ENCODE results near the gene EXOC7.

DNA sequence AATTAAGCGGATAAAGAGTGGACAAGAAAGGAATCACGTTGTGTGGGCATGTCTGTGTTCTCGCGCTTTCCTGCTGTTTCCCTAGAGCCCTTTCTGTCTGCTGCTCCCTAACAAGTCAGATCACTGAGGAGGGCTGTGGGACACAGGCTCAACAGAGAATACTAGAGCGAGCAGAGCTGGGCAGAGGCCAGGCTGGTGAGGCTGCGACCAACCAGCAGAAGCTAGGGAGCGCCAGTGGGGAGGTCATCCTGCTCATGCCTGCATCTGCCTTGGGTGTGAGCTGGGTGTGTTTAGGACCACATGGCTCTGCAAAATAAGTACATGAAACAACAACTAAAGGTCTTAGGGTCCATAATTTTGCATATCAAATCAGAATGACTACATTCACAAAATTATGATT, 49.0 kb upstream of the EXOC7 start:
- no peak for TF ChIP-seq EZH2phosphoT487 (IDR thresholded peaks at IDR 0.05; ENCODE audit: borderline replicate concordance, low read depth, low read length)
- TF ChIP-seq, protein P1, sequence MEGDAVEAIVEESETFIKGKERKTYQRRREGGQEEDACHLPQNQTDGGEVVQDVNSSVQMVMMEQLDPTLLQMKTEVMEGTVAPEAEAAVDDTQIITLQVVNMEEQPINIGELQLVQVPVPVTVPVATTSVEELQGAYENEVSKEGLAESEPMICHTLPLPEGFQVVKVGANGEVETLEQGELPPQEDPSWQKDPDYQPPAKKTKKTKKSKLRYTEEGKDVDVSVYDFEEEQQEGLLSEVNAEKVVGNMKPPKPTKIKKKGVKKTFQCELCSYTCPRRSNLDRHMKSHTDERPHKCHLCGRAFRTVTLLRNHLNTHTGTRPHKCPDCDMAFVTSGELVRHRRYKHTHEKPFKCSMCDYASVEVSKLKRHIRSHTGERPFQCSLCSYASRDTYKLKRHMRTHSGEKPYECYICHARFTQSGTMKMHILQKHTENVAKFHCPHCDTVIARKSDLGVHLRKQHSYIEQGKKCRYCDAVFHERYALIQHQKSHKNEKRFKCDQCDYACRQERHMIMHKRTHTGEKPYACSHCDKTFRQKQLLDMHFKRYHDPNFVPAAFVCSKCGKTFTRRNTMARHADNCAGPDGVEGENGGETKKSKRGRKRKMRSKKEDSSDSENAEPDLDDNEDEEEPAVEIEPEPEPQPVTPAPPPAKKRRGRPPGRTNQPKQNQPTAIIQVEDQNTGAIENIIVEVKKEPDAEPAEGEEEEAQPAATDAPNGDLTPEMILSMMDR (conservative IDR thresholded peaks at IDR 0.05; ENCODE audit: low read length), result no peak; the same call in 1 of the 2 replicates

All from OCI-LY7 (cell line).